Measurements from ENCODE around the gene CTSL. TPM values are rescaled to one million over a fixed set of nuclear protein-coding genes. Genes with fewer than 3 reads are reported as not detected.

The CTSL gene
- total RNA-seq: 140 TPM
- long read RNA-seq, transcript CTSL-201 (8 exons, 1,436 nt): minor isoform, 19 of 64 reads
- long read RNA-seq, transcript CTSL-203 (8 exons, 2,177 nt): major isoform, 35 of 64 reads
- long read RNA-seq, partial matches to known transcripts: 2 of 64 reads
- long read RNA-seq, other reads (novel, unspliced or antisense): 8 of 64 reads

- ATAC-seq (peak; percentile 98), DNase-seq (ENCODE audit: missing footprints) (peak; percentile 96)
- intact Hi-C loops (cut with DNase I): loop anchor here (5.0 kb wide), 1 partner anchor 44 kb away; no protein-coding TSS in a partner anchor
Observed at GRCh38 chr9:87725900-87726709, at the start of gene CTSL. CTSL (plus strand) TSS chr9:87726119; CDS start chr9:87727604, 1,485 bp downstream.

- intact Hi-C loops (cut with DNase I): loop anchor here (5.0 kb wide), 1 partner anchor 365 kb away; no protein-coding TSS in a partner anchor
- DNase-seq (ENCODE audit: missing footprints): no peak
- ATAC-seq: peak; percentile 78
Observed at GRCh38 chr9:87676976-87677775, 48.7 kb upstream of the CTSL start.

GRCh38 chr9:87677776-87678587 lies 47.9 kb upstream of the CTSL start:
- ATAC-seq (no peak), DNase-seq (ENCODE audit: missing footprints) (no peak)
- intact Hi-C loops (cut with DNase I): loop anchor here (2.0 to 5.0 kb wide), 2 partner anchors 364 to 901 kb away; no protein-coding TSS in a partner anchor

- intact Hi-C loops (cut with DNase I): loop anchor here (2.0 to 5.0 kb wide), 2 partner anchors 363 to 900 kb away; no protein-coding TSS in a partner anchor
- ATAC-seq (peak; percentile 27), DNase-seq (ENCODE audit: missing footprints) (no peak)
Observed at GRCh38 chr9:87678650-87679355, 47.1 kb upstream of the CTSL start.

- no peak for ATAC-seq
- intact Hi-C loops (cut with DNase I): loop anchor here (5.0 kb wide), 1 partner anchor 46 kb away; the partner anchor contains the start of gene CTSL
- no peak for DNase-seq (ENCODE audit: missing footprints)
Observed at GRCh38 chr9:87681271-87682061, 44.5 kb upstream of the CTSL start.

- intact Hi-C loops (cut with DNase I): loop anchor here (5.0 kb wide), 1 partner anchor 45 kb away; the partner anchor contains the start of gene CTSL
- DNase-seq (ENCODE audit: missing footprints) (no peak), ATAC-seq (no peak)
Observed at GRCh38 chr9:87682085-87682484, 43.8 kb upstream of the CTSL start.

- intact Hi-C loops (cut with DNase I): loop anchor here (5.0 kb wide), 1 partner anchor 45 kb away; the partner anchor contains the start of gene CTSL
- DNase-seq (ENCODE audit: missing footprints) (no peak), ATAC-seq (no peak)
Observed at GRCh38 chr9:87682618-87683017, 43.3 kb upstream of the CTSL start.

- no peak for ATAC-seq
- intact Hi-C loops (cut with DNase I): loop anchor here (2.0 to 5.0 kb wide), 2 partner anchors 43 to 129 kb away; partner anchors contain the start of gene CTSL
- DNase-seq (ENCODE audit: missing footprints): no peak
Observed at GRCh38 chr9:87683751-87684626, 41.9 kb upstream of the CTSL start.

GRCh38 chr9:87684627-87685219 lies 41.2 kb upstream of the CTSL start:
- no peak for DNase-seq (ENCODE audit: missing footprints)
- ATAC-seq: peak; percentile 18
- intact Hi-C loops (cut with DNase I): loop anchor here (2.0 to 5.0 kb wide), 2 partner anchors 43 to 128 kb away; partner anchors contain the start of gene CTSL

GRCh38 chr9:87685441-87685840 lies 40.5 kb upstream of the CTSL start:
- intact Hi-C loops (cut with DNase I): loop anchor here (2.0 kb wide), 1 partner anchor 127 kb away; no protein-coding TSS in a partner anchor
- DNase-seq (ENCODE audit: missing footprints) (no peak), ATAC-seq (no peak)

GRCh38 chr9:87685871-87686519 lies 39.9 kb upstream of the CTSL start:
- ATAC-seq: peak; percentile 70
- no peak for DNase-seq (ENCODE audit: missing footprints)
- intact Hi-C loops (cut with DNase I): loop anchor here (2.0 kb wide), 1 partner anchor 127 kb away; no protein-coding TSS in a partner anchor

- no peak for DNase-seq (ENCODE audit: missing footprints)
- intact Hi-C loops (cut with DNase I): no loop called here
Observed at GRCh38 chr9:87686520-87687090, 39.3 kb upstream of the CTSL start.

GRCh38 chr9:87687207-87687606 lies 38.7 kb upstream of the CTSL start:
- intact Hi-C loops (cut with DNase I): no loop called here
- DNase-seq (ENCODE audit: missing footprints): no peak
- ATAC-seq: no peak

More at GRCh38 chr9:87686520-87687090, 39.3 kb upstream of the CTSL start:
- no peak for ATAC-seq

GRCh38 chr9:87694236-87694755 lies 31.6 kb upstream of the CTSL start:
- ATAC-seq: no peak
- no peak for DNase-seq (ENCODE audit: missing footprints)
- intact Hi-C loops (cut with DNase I): no loop called here

Measured in Right ventricle myocardium inferior (tissue), 1 donor.